Astrocyte (in vitro differentiated cells and primary cell): ENCODE data around the gene GPD2.

Source experiments
- CTCF ChIP-seq: IDR thresholded peaks from 2 replicates; pipeline ENCODE4 v1.5.1; 2011; ENCODE audit warnings: low read depth, mild to moderate bottlenecking, inconsistent platforms, low read length, moderate library complexity; ENCODE audit not compliant: insufficient read depth
- EZH2 ChIP-seq: IDR thresholded peaks from 2 replicates; pipeline ENCODE4 v1.6.1; 2012; ENCODE audit warnings: mild to moderate bottlenecking, low read length, inconsistent platforms; ENCODE audit not compliant: insufficient read depth

GRCh38 chr2:156476021-156476849 is 40.1 kb downstream of the GPD2 start:
- TF ChIP-seq CTCF, result no peak
- no peak for TF ChIP-seq EZH2
